ENCODE results near the gene KRT1.

DNA sequence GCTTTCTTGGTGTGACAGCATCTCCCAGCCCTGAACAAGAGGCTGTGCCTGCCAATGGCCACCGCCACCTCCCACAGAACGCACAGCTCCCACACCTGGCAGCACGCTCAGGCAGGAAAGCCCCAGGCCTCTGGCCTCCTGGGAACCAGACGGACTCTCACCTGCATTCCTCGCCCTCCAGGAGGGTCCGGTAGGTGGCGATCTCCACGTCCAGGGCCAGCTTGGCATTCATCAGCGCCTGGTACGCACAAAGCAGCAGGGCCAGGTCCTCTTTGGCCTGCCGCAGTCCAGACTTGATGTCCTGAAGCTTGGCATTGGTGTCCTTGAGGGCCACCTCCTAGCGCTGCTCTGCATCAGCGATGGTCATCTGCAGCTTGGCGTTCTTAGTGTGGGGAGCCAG, 35.2 kb upstream of the KRT1 start:
- TF ChIP-seq, protein P1, sequence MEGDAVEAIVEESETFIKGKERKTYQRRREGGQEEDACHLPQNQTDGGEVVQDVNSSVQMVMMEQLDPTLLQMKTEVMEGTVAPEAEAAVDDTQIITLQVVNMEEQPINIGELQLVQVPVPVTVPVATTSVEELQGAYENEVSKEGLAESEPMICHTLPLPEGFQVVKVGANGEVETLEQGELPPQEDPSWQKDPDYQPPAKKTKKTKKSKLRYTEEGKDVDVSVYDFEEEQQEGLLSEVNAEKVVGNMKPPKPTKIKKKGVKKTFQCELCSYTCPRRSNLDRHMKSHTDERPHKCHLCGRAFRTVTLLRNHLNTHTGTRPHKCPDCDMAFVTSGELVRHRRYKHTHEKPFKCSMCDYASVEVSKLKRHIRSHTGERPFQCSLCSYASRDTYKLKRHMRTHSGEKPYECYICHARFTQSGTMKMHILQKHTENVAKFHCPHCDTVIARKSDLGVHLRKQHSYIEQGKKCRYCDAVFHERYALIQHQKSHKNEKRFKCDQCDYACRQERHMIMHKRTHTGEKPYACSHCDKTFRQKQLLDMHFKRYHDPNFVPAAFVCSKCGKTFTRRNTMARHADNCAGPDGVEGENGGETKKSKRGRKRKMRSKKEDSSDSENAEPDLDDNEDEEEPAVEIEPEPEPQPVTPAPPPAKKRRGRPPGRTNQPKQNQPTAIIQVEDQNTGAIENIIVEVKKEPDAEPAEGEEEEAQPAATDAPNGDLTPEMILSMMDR (IDR thresholded peaks at IDR 0.05; ENCODE audit: insufficient read depth, low read length, poor library complexity, severe bottlenecking): no peak
- no peak for TF ChIP-seq EZH2phosphoT487 (conservative IDR thresholded peaks at IDR 0.05; ENCODE audit: low read length)

Measured in SU-DHL-6 (cell line).